WTC11 (cell line): Measurements from ENCODE around the gene KCNC4. TPM values are rescaled to one million over a fixed set of nuclear protein-coding genes. Genes with fewer than 3 reads are reported as not detected.

ENCODE experiments used
- ATAC-seq: fragments of 200-7000 bp; cut with Tn5 transposase; 2 replicates; pipeline ENCODE4 v1.10.0; 2021; ENCODE audit warnings: mild to moderate bottlenecking, moderate library complexity
- CTCF ChIA-PET: fragments of 300-600 bp; sonication (Branson Sonifier 250); formaldehyde crosslinking; loops from one replicate; lab custom pipeline; 2021; ENCODE audit warnings: antibody characterized with exemption; lab: Charles Lee
- POLR2A ChIA-PET: fragments of 350-600 bp; sonication (Branson Sonifier 250); formaldehyde crosslinking; loops from one replicate; lab custom pipeline; 2021; ENCODE audit warnings: antibody characterized with exemption; lab: Charles Lee
- DNase-seq: peaks from one replicate; pipeline ENCODE4 v3.0.0; 2021; ENCODE audit warnings: low spot score
- H3K27ac Mint-ChIP-seq: 2 replicates; pipeline ENCODE4 v1.8.0; 2021; ENCODE audit warnings: mixed read lengths
- H3K27me3 Mint-ChIP-seq: 2 replicates; pipeline ENCODE4 v1.8.0; 2021; ENCODE audit warnings: low read depth, mild to moderate bottlenecking, moderate library complexity, mixed read lengths
- H3K36me3 Mint-ChIP-seq: 2 replicates; pipeline ENCODE4 v1.8.0; 2021; ENCODE audit warnings: mixed read lengths
- H3K4me1 Mint-ChIP-seq: 2 replicates; pipeline ENCODE4 v1.8.0; 2022; ENCODE audit warnings: mixed read lengths
- H3K4me3 Mint-ChIP-seq: 2 replicates; pipeline ENCODE4 v1.8.0; 2021; ENCODE audit warnings: mild to moderate bottlenecking, moderate library complexity, mixed read lengths
- H3K9me3 Mint-ChIP-seq: 2 replicates; pipeline ENCODE4 v1.8.0; 2021; ENCODE audit warnings: mixed read lengths
- ARID4B ChIP-seq: sonication (generic); formaldehyde crosslinking; IDR thresholded peaks from 2 replicates; pipeline ENCODE4 v1.8.0; 2023; ENCODE audit warnings: missing genetic modification reagents, mild to moderate bottlenecking, borderline replicate concordance
- E2F1 ChIP-seq: sonication (generic); formaldehyde crosslinking; IDR thresholded peaks from 2 replicates; pipeline ENCODE4 v1.8.0; 2022; ENCODE audit warnings: mild to moderate bottlenecking, missing genetic modification reagents
- EMX1 ChIP-seq: fragments of 250-450 bp; sonication (Bioruptor Pico); IDR thresholded peaks from 2 replicates; pipeline ENCODE4 v1.8.0; 2021; ENCODE audit warnings: mild to moderate bottlenecking
- JUN ChIP-seq: sonication (generic); formaldehyde crosslinking; IDR thresholded peaks from 2 replicates; pipeline ENCODE4 v1.8.0; 2023; ENCODE audit warnings: mild to moderate bottlenecking, missing genetic modification reagents
- MXD4 ChIP-seq: fragments of 250-450 bp; sonication (Bioruptor Pico); IDR thresholded peaks from 2 replicates; pipeline ENCODE4 v1.8.0; 2021; ENCODE audit warnings: mild to moderate bottlenecking, moderate library complexity, borderline replicate concordance
- NR1H2 ChIP-seq: sonication (generic); formaldehyde crosslinking; IDR thresholded peaks from 2 replicates; pipeline ENCODE4 v1.9.0; 2021; ENCODE audit warnings: mild to moderate bottlenecking, moderate library complexity, missing genetic modification reagents
- OVOL2 ChIP-seq: fragments of 250-450 bp; sonication (Bioruptor Pico); IDR thresholded peaks from 2 replicates; pipeline ENCODE4 v1.9.0; 2021; ENCODE audit warnings: mild to moderate bottlenecking, borderline replicate concordance
- TEAD4 ChIP-seq: sonication (generic); formaldehyde crosslinking; IDR thresholded peaks from 2 replicates; pipeline ENCODE4 v1.8.0; 2022; ENCODE audit warnings: mild to moderate bottlenecking, missing genetic modification reagents
- ZNF219 ChIP-seq: sonication (generic); formaldehyde crosslinking; IDR thresholded peaks from 2 replicates; pipeline ENCODE4 v1.8.0; 2023; ENCODE audit warnings: missing genetic modification reagents, mild to moderate bottlenecking, borderline replicate concordance
- ZNF281 ChIP-seq: sonication (generic); formaldehyde crosslinking; IDR thresholded peaks from 2 replicates; pipeline ENCODE4 v1.8.0; 2023; ENCODE audit warnings: mild to moderate bottlenecking, missing genetic modification reagents
- ZNF396 ChIP-seq: fragments of 250-450 bp; sonication (Bioruptor Pico); IDR thresholded peaks from 2 replicates; pipeline ENCODE4 v1.8.0; 2021; ENCODE audit warnings: mild to moderate bottlenecking, moderate library complexity, borderline replicate concordance
- total RNA-seq: library from RNA; stranded (reverse); gene quantifications from 3 replicates; pipeline ENCODE4 v1.2.3, GENCODE V29; 2021
- TF ChIP-seq, protein P1 (sequence below): sonication (generic); formaldehyde crosslinking; IDR thresholded peaks from 2 replicates; pipeline ENCODE4 v1.8.0; 2022; ENCODE audit warnings: mild to moderate bottlenecking, missing genetic modification reagents
- TF ChIP-seq, protein P2 (sequence below): sonication (generic); formaldehyde crosslinking; IDR thresholded peaks from 2 replicates; pipeline ENCODE4 v1.8.1; 2023; ENCODE audit warnings: mild to moderate bottlenecking, missing genetic modification reagents

Gene KCNC4
- total RNA-seq, 1 experiment from 2014 or later = 19.9 TPM

DNA sequence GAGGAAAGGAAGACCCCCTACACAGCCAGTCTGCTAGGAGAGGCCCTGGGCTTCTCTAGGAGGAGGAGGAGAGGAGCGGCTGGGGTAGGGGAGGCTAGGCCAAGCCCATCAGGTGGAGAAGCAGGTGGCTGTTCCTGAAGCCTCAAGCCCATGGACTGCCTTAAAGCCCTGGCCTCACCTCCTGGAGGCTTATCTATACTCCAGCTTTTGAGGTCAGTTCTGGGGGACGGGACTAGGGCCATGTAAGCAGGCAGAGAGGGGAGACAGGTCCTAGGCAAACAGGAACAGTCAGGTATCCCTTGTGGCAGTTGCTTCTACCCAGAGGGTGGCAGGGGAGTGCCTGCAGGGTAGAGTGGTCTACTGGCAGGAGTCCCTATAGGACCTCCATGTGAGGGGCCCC lies 40.6 kb downstream of the KCNC4 start (continued):
- TF ChIP-seq, protein P1, sequence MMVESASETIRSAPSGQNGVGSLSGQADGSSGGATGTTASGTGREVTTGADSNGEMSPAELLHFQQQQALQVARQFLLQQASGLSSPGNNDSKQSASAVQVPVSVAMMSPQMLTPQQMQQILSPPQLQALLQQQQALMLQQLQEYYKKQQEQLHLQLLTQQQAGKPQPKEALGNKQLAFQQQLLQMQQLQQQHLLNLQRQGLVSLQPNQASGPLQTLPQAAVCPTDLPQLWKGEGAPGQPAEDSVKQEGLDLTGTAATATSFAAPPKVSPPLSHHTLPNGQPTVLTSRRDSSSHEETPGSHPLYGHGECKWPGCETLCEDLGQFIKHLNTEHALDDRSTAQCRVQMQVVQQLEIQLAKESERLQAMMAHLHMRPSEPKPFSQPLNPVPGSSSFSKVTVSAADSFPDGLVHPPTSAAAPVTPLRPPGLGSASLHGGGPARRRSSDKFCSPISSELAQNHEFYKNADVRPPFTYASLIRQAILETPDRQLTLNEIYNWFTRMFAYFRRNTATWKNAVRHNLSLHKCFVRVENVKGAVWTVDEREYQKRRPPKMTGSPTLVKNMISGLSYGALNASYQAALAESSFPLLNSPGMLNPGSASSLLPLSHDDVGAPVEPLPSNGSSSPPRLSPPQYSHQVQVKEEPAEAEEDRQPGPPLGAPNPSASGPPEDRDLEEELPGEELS (CRISPR knock-in tag) = no peak

DNA sequence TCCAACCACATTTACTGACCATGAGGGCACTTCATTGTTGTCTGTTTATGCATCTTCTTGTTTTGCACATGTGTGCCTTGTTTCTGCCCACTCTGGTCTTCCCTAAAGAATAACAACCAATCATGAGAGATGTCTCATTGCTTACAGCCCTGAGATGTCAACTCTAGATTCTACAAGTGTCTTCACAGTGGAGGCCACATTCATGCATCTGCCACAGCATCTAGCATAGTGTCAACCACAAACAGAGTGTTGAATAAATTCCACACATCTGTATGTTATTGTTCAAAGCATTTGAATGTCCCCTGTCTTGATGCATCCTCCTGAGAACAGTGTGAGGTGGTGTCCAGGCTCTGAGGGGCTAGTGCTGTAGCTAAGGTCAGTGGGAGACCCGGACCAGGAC lies 43.1 kb downstream of the KCNC4 start:
- Mint-ChIP-seq H3K9me3 (peaks cover 4% of the 10 kb centered on the region), H3K4me1 (peaks cover 8% of the 10 kb centered on the region; the same call in 1 of the 2 replicates), H3K4me3 (no peak overlapping the region), H3K36me3 (0 out of 2 replicates have a peak, but pooled peaks cover 3% of the 10 kb centered on the region), H3K27ac (no peak overlapping the region), H3K27me3 (peaks cover 5% of the 10 kb centered on the region; the same call in 1 of the 2 replicates)
- no peak for DNase-seq
- CTCF ChIA-PET = interaction anchor here (0.6 to 3.1 kb wide), 2 partner anchors 44 to 51 kb away, joined by 4 to 26 read pairs; partner anchors contain the start of gene KCNC4
- ATAC-seq = no peak
- POLR2A ChIA-PET = no interaction called here
- no peak for TF ChIP-seq ARID4B (CRISPR knock-in tag)
- TF ChIP-seq OVOL2 (CRISPR knock-in tag) = no peak
- TF ChIP-seq EMX1 (CRISPR knock-in tag) = no peak
- no peak for TF ChIP-seq NR1H2 (CRISPR knock-in tag)
- no peak for TF ChIP-seq MXD4 (CRISPR knock-in tag)
- no peak for TF ChIP-seq ZNF281 (CRISPR knock-in tag)
- no peak for TF ChIP-seq ZNF396
- TF ChIP-seq, protein P2, sequence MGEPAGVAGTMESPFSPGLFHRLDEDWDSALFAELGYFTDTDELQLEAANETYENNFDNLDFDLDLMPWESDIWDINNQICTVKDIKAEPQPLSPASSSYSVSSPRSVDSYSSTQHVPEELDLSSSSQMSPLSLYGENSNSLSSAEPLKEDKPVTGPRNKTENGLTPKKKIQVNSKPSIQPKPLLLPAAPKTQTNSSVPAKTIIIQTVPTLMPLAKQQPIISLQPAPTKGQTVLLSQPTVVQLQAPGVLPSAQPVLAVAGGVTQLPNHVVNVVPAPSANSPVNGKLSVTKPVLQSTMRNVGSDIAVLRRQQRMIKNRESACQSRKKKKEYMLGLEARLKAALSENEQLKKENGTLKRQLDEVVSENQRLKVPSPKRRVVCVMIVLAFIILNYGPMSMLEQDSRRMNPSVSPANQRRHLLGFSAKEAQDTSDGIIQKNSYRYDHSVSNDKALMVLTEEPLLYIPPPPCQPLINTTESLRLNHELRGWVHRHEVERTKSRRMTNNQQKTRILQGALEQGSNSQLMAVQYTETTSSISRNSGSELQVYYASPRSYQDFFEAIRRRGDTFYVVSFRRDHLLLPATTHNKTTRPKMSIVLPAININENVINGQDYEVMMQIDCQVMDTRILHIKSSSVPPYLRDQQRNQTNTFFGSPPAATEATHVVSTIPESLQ (CRISPR knock-in tag) = no peak
- no peak for TF ChIP-seq E2F1
- no peak for TF ChIP-seq JUN (CRISPR knock-in tag)
- TF ChIP-seq ZNF219 (CRISPR knock-in tag) = no peak
- no peak for TF ChIP-seq TEAD4 (CRISPR knock-in tag)
